Tibial artery (tissue), 4 donors: ENCODE results near the gene ZFP57.

Experiments
- DNase-seq, 2 donors: peaks; one replicate each; pipeline ENCODE4 v3.0.0-alpha.2; 2019
- H3K27ac ChIP-seq, 2 donors: fragments of 200-600 bp; sonication (generic) in 1 of 2; 1 replicate in 1 of 2; 2 replicates in 1 of 2; pipeline ENCODE4 v1.5.1; 2018 to 2019; ENCODE audit warnings: mild to moderate bottlenecking in 1 of 2
- H3K27me3 ChIP-seq, 2 donors: fragments of 200-600 bp; sonication (generic) in 1 of 2; one replicate each; pipeline versions ENCODE4 v1.5.1 to v1.6.0; 2016 to 2019
- H3K36me3 ChIP-seq, 3 donors: fragments of 200-600 bp; sonication (generic) in 2 of 3; one replicate each; pipeline ENCODE4 v1.5.1; 2016 to 2019; ENCODE audit warnings: mild to moderate bottlenecking in 2 of 3
- H3K4me1 ChIP-seq, 4 donors: fragments of 200-600 bp; sonication (generic) in 2 of 4; 1 replicate in 3 of 4; 2 replicates in 1 of 4; pipeline ENCODE4 v1.5.1; 2016 to 2019
- H3K4me3 ChIP-seq, 2 donors: fragments of 200-600 bp; sonication (generic) in 1 of 2; 1 replicate in 1 of 2; 2 replicates in 1 of 2; pipeline ENCODE4 v1.5.1; 2018 to 2019; ENCODE audit warnings: mild to moderate bottlenecking in 2 of 2
- H3K9me3 ChIP-seq, 3 donors: fragments of 200-600 bp; sonication (generic) in 1 of 3; one replicate each; pipeline ENCODE4 v1.5.1; 2016 to 2019
- intact Hi-C: fragments of 100-400 bp; cut with DNase I; formaldehyde crosslinking; loops from one replicate; pipeline ENCODE4 v1.15.0; 2023; ENCODE audit warnings: low total_unique reads
- TF ChIP-seq, protein P1 (sequence below), 2 experiments: fragments of 200-600 bp in 1 of 2; fragments of 450-650 bp in 1 of 2; IDR thresholded peaks; one replicate each; pipeline ENCODE4 v1.5.1; 2017 to 2019; ENCODE audit warnings: antibody characterized with exemption in 2 of 2, mild to moderate bottlenecking in 1 of 2, moderate library complexity in 1 of 2

Gene ZFP57

GRCh38 chr6:29624520-29624961 is 56.4 kb downstream of the ZFP57 start:
- H3K9me3 ChIP-seq = no peaks in the 10 kb centered on the region
- TF ChIP-seq, protein P1, sequence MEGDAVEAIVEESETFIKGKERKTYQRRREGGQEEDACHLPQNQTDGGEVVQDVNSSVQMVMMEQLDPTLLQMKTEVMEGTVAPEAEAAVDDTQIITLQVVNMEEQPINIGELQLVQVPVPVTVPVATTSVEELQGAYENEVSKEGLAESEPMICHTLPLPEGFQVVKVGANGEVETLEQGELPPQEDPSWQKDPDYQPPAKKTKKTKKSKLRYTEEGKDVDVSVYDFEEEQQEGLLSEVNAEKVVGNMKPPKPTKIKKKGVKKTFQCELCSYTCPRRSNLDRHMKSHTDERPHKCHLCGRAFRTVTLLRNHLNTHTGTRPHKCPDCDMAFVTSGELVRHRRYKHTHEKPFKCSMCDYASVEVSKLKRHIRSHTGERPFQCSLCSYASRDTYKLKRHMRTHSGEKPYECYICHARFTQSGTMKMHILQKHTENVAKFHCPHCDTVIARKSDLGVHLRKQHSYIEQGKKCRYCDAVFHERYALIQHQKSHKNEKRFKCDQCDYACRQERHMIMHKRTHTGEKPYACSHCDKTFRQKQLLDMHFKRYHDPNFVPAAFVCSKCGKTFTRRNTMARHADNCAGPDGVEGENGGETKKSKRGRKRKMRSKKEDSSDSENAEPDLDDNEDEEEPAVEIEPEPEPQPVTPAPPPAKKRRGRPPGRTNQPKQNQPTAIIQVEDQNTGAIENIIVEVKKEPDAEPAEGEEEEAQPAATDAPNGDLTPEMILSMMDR (IDR thresholded peaks at IDR 0.05) = no peak
- intact Hi-C loops = no loop called here
- H3K27me3 ChIP-seq = no peaks in the 10 kb centered on the region
- H3K27ac ChIP-seq = no peak overlapping the region
- no peak overlapping the region for H3K4me3 ChIP-seq
- H3K36me3 ChIP-seq = peaks cover 26 to 54% (median 35%) of the 10 kb centered on the region in 3 donors
- peaks cover 0 to 22% (median 18%) of the 10 kb centered on the region in 4 donors for H3K4me1 ChIP-seq
- DNase-seq = no peak
